Endometrial microvascular endothelial cells (primary cell): ENCODE data around the gene CMPK1. TPM values are rescaled to one million over a fixed set of nuclear protein-coding genes. Genes with fewer than 3 reads are reported as not detected.

Experiments
- in situ Hi-C: cut with HindIII; loops from 2 replicates; pipeline ENCODE4 v1.10.0; 2017; ENCODE audit warnings: low sequenced_read_pairs, low pct_unique_long_range_greater_than_20kb; ENCODE audit errors: inconsistent ontology term
- total RNA-seq: library from RNA; depleted of rRNA; stranded (reverse); fragments of >200 nt; gene quantifications from one replicate; pipeline ENCODE4 v1.2.3, GENCODE V29; 2015; ENCODE audit errors: inconsistent ontology term

The CMPK1 gene
- total RNA-seq, 1 donor from 2014 or later, result 79.6 TPM

- in situ Hi-C loops, result no loop called here
Measured at GRCh38 chr1:47388030-47388890, 54.7 kb downstream of the CMPK1 start.

- in situ Hi-C loops, result no loop called here
Measured at GRCh38 chr1:47388891-47389238, 55.3 kb downstream of the CMPK1 start.

GRCh38 chr1:47389731-47390130 is 56.1 kb downstream of the CMPK1 start:
- in situ Hi-C loops, result no loop called here

GRCh38 chr1:47390843-47391242 is 57.3 kb downstream of the CMPK1 start:
- in situ Hi-C loops, result no loop called here

- in situ Hi-C loops, result no loop called here
Measured at GRCh38 chr1:47393141-47393540, 59.6 kb downstream of the CMPK1 start.

- in situ Hi-C loops, result no loop called here
Measured at GRCh38 chr1:47395433-47395832, 61.8 kb downstream of the CMPK1 start.

GRCh38 chr1:47396671-47397196 is 63.1 kb downstream of the CMPK1 start:
- in situ Hi-C loops, result no loop called here

GRCh38 chr1:47399138-47399845 is 65.7 kb downstream of the CMPK1 start:
- in situ Hi-C loops, result no loop called here

- in situ Hi-C loops, result no loop called here
Measured at GRCh38 chr1:47399846-47400155, 66.2 kb downstream of the CMPK1 start.

- in situ Hi-C loops, result no loop called here
Measured at GRCh38 chr1:47401761-47402160, 68.2 kb downstream of the CMPK1 start.

GRCh38 chr1:47402591-47402990 is 69.0 kb downstream of the CMPK1 start:
- in situ Hi-C loops, result no loop called here

GRCh38 chr1:47403321-47403910 is 69.8 kb downstream of the CMPK1 start:
- in situ Hi-C loops, result no loop called here

GRCh38 chr1:47405697-47406096 is 72.1 kb downstream of the CMPK1 start:
- in situ Hi-C loops, result no loop called here

GRCh38 chr1:47406966-47407365 is 73.4 kb downstream of the CMPK1 start:
- in situ Hi-C loops, result no loop called here

GRCh38 chr1:47407481-47407880 is 73.9 kb downstream of the CMPK1 start:
- in situ Hi-C loops, result no loop called here

GRCh38 chr1:47409311-47410067 is 75.9 kb downstream of the CMPK1 start:
- in situ Hi-C loops, result no loop called here

- in situ Hi-C loops, result no loop called here
Measured at GRCh38 chr1:47410068-47410455, 76.5 kb downstream of the CMPK1 start.

- in situ Hi-C loops, result no loop called here
Measured at GRCh38 chr1:47411436-47411835, 77.8 kb downstream of the CMPK1 start.

- in situ Hi-C loops, result no loop called here
Measured at GRCh38 chr1:47412437-47412836, 78.8 kb downstream of the CMPK1 start.
